Measurements from ENCODE around the gene CHM. TPM values are rescaled to one million over a fixed set of nuclear protein-coding genes. Genes with fewer than 3 reads are reported as not detected.

The CHM gene
- total and polyA plus RNA-seq, 2 donors (not counting 1 experiment from before 2014, with no cell fraction given), result 13.7 to 25.5 TPM

DNA sequence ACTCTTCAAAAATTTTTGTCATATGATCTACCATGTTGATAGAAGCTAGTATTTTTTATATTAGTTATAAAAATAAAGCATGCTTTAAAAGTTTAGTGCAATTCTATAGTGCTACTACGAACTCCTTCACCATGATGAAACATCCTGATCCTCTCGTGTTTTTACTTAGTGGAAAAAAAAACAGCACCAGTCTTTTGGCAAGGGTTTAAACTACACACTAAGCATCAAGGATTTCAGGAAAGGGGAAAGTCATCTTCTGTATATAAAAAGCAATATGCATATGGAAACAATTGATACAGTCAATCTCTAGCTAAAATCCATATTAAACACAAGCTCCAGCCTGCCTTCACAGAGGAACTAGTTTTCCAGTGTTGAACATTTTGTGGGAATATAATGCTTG, 18.7 kb downstream of the CHM start:
- Histone ChIP-seq H3K27me3 (replicated peaks in 1 of 4; ENCODE audit: control extremely low read depth in 1 of 4, control insufficient read depth in 3 of 4, insufficient read depth in 4 of 4, low read length in 3 of 4) (no peaks in the 10 kb centered on the region), H3K27ac (ENCODE audit: low read length in 2 of 2) (no peak overlapping the region), H2AFZ (ENCODE audit: insufficient read depth, low read depth, low read length, poor library complexity, severe bottlenecking) (no peak overlapping the region), H3K9me3 (ENCODE audit: control extremely low read depth in 1 of 3, control insufficient read depth in 2 of 3, insufficient read depth in 1 of 3, low read length in 2 of 3) (no peaks in the 10 kb centered on the region), H3K4me2 (replicated peaks; ENCODE audit: low read depth, low read length, poor library complexity, severe bottlenecking) (no peak overlapping the region), H3K36me3 (replicated peaks in 1 of 2; ENCODE audit: control extremely low read depth in 1 of 2, control insufficient read depth in 1 of 2, extremely low read depth in 1 of 2, insufficient read depth in 2 of 2, low read length in 1 of 2) (peaks cover 0 to 5% of the 10 kb centered on the region in 2 experiments), H3K4me3 (ENCODE audit: control extremely low read depth in 1 of 5, extremely low read depth in 1 of 5, insufficient read depth in 1 of 5, low read depth in 2 of 5, low read length in 4 of 5) (no peak overlapping the region), H3K9ac (ENCODE audit: low read length) (no peak overlapping the region), H3K79me2 (ENCODE audit: control insufficient read depth, insufficient read depth, low read length) (peaks cover 3% of the 10 kb centered on the region), H3K4me1 (ENCODE audit: control insufficient read depth in 2 of 2, insufficient read depth in 2 of 2, low read length in 2 of 2) (no peaks in the 10 kb centered on the region), H4K20me1 (ENCODE audit: control insufficient read depth, insufficient read depth, low read length, poor library complexity, severe bottlenecking) (no peaks in the 10 kb centered on the region)
- H3K9me3 Mint-ChIP-seq (ENCODE audit: insufficient read depth), result no peaks in the 10 kb centered on the region
- no peaks in the 10 kb centered on the region for H3K27me3 Mint-ChIP-seq
- POLR2A ChIA-PET, result no interaction called here
- intact Hi-C loops (cut with micrococcal nuclease), result no loop called here
- no CpG with 5 or more reads among the region's 2 CpGs for WGBS (ENCODE audit: insufficient coverage)
- ATAC-seq (ENCODE audit: low read depth) (no peak), DNase-seq (no peak)
- TF ChIP-seq, protein P1, sequence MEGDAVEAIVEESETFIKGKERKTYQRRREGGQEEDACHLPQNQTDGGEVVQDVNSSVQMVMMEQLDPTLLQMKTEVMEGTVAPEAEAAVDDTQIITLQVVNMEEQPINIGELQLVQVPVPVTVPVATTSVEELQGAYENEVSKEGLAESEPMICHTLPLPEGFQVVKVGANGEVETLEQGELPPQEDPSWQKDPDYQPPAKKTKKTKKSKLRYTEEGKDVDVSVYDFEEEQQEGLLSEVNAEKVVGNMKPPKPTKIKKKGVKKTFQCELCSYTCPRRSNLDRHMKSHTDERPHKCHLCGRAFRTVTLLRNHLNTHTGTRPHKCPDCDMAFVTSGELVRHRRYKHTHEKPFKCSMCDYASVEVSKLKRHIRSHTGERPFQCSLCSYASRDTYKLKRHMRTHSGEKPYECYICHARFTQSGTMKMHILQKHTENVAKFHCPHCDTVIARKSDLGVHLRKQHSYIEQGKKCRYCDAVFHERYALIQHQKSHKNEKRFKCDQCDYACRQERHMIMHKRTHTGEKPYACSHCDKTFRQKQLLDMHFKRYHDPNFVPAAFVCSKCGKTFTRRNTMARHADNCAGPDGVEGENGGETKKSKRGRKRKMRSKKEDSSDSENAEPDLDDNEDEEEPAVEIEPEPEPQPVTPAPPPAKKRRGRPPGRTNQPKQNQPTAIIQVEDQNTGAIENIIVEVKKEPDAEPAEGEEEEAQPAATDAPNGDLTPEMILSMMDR (IDR thresholded peaks at IDR 0.05), result no peak
- no peak for TF ChIP-seq EZH2 (IDR thresholded peaks at IDR 0.05; ENCODE audit: borderline replicate concordance, insufficient read depth, low read depth, low read length, poor library complexity, severe bottlenecking)
- CTCF ChIA-PET, result no interaction called here
- H3K27ac Mint-ChIP-seq, result no peak overlapping the region
- H3K4me1 Mint-ChIP-seq, result peaks cover 5% of the 10 kb centered on the region
- H3K4me3 Mint-ChIP-seq, result no peak overlapping the region

DNA sequence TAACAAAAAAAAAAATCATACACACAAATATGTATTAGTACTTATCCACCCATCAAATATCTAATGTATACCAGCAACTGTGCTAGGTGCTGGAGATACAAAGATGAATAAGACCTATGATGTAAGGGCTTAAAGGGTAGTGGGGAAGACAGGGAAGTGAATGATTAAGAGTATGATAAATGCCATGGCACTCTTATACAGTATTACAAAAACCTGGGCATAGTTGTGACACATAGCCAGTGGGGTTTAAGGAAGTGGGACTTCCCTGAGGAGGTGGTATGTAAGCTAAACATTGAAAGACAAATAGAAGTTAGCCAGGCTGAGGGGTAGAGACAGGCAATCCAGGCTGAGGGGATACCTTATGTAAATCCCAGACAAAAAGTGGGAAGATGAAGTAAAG, 23.5 kb downstream of the CHM start:
- Histone ChIP-seq H3K4me3 (ENCODE audit: control extremely low read depth in 1 of 5, extremely low read depth in 1 of 5, insufficient read depth in 1 of 5, low read depth in 2 of 5, low read length in 4 of 5) (no peak overlapping the region), H2AFZ (ENCODE audit: insufficient read depth, low read depth, low read length, poor library complexity, severe bottlenecking) (no peak overlapping the region), H3K9ac (ENCODE audit: low read length) (no peak overlapping the region), H3K36me3 (replicated peaks in 1 of 2; ENCODE audit: control extremely low read depth in 1 of 2, control insufficient read depth in 1 of 2, extremely low read depth in 1 of 2, insufficient read depth in 2 of 2, low read length in 1 of 2) (peaks cover 0 to 8% of the 10 kb centered on the region in 2 experiments), H4K20me1 (ENCODE audit: control insufficient read depth, insufficient read depth, low read length, poor library complexity, severe bottlenecking) (peaks cover 5% of the 10 kb centered on the region), H3K4me1 (ENCODE audit: control insufficient read depth in 2 of 2, insufficient read depth in 2 of 2, low read length in 2 of 2) (peaks cover 0 to 10% of the 10 kb centered on the region in 2 donors), H3K4me2 (replicated peaks; ENCODE audit: low read depth, low read length, poor library complexity, severe bottlenecking) (no peak overlapping the region), H3K9me3 (ENCODE audit: control extremely low read depth in 1 of 3, control insufficient read depth in 2 of 3, insufficient read depth in 1 of 3, low read length in 2 of 3) (no peaks in the 10 kb centered on the region), H3K79me2 (ENCODE audit: control insufficient read depth, insufficient read depth, low read length) (peaks cover 10% of the 10 kb centered on the region), H3K27me3 (replicated peaks in 1 of 4; ENCODE audit: control extremely low read depth in 1 of 4, control insufficient read depth in 3 of 4, insufficient read depth in 4 of 4, low read length in 3 of 4) (no peaks in the 10 kb centered on the region), H3K27ac (ENCODE audit: low read length in 2 of 2) (no peak overlapping the region)
- no peaks in the 10 kb centered on the region for H3K27me3 Mint-ChIP-seq
- CTCF ChIA-PET, result no interaction called here
- DNase-seq (no peak), ATAC-seq (ENCODE audit: low read depth) (no peak)
- intact Hi-C loops (cut with micrococcal nuclease), result no loop called here
- POLR2A ChIA-PET, result no interaction called here
- H3K4me3 Mint-ChIP-seq, result no peak overlapping the region
- peaks cover 15% of the 10 kb centered on the region for H3K4me1 Mint-ChIP-seq
- no peaks in the 10 kb centered on the region for H3K9me3 Mint-ChIP-seq (ENCODE audit: insufficient read depth)
- no peak overlapping the region for H3K27ac Mint-ChIP-seq
- TF ChIP-seq EZH2 (IDR thresholded peaks at IDR 0.05; ENCODE audit: borderline replicate concordance, insufficient read depth, low read depth, low read length, poor library complexity, severe bottlenecking), result no peak
- TF ChIP-seq, protein P1 (IDR thresholded peaks at IDR 0.05), result no peak

Measured in B cell (primary cell).